GM19351 (cell line): ENCODE measurements around the gene VAV1.
"Not testable (repeated sequence)": the region's sequence is repeated elsewhere in the genome, so short reads cannot be mapped to it uniquely, and the experiment has no call there.

Experiments
- ATAC-seq: cut with Tn5 transposase; IDR thresholded peaks from one replicate; pipeline ENCODE4 v1.9.1; 2021; ENCODE audit warnings: mild to moderate bottlenecking, moderate library complexity; ENCODE audit not compliant: unreplicated experiment

The VAV1 gene

GRCh38 chr19:6736917-6737283 is 35.6 kb upstream of the VAV1 start:
- no peak for ATAC-seq

GRCh38 chr19:6737284-6737872 is 35.1 kb upstream of the VAV1 start, which contains the start of gene GPR108:
GPR108 (minus strand) TSS chr19:6737580; CDS start chr19:6737576, 4 bp downstream.
- ATAC-seq, result peak; percentile 59

- no peak for ATAC-seq
Measured at GRCh38 chr19:6737873-6738786, 34.4 kb upstream of the VAV1 start.

GRCh38 chr19:6738787-6739389 is 33.6 kb upstream of the VAV1 start:
- no peak for ATAC-seq

GRCh38 chr19:6739390-6739882 is 33.1 kb upstream of the VAV1 start, which contains the start of gene TRIP10:
TRIP10 (plus strand) TSS chr19:6739680; CDS start chr19:6739762, 82 bp downstream.
- no peak for ATAC-seq

- ATAC-seq, result no peak
Measured at GRCh38 chr19:6739883-6740588, 32.5 kb upstream of the VAV1 start.

- no peak for ATAC-seq
Measured at GRCh38 chr19:6740589-6741343, 31.7 kb upstream of the VAV1 start.

GRCh38 chr19:6743066-6743465 is 29.4 kb upstream of the VAV1 start:
- ATAC-seq, result no peak

- no peak for ATAC-seq
Measured at GRCh38 chr19:6743714-6744380, 28.7 kb upstream of the VAV1 start.

GRCh38 chr19:6744381-6745301 is 27.9 kb upstream of the VAV1 start:
- ATAC-seq, result no peak

- ATAC-seq, result no peak
Measured at GRCh38 chr19:6745965-6746364, 26.5 kb upstream of the VAV1 start.

GRCh38 chr19:6748543-6748942 is 24.0 kb upstream of the VAV1 start:
- ATAC-seq, result not testable (repeated sequence)

GRCh38 chr19:6750062-6750461 is 22.4 kb upstream of the VAV1 start:
- no peak for ATAC-seq

GRCh38 chr19:6751189-6751588 is 21.3 kb upstream of the VAV1 start:
- ATAC-seq, result no peak

- ATAC-seq, result no peak
Measured at GRCh38 chr19:6752256-6753177, 20.0 kb upstream of the VAV1 start.

GRCh38 chr19:6753178-6754031 is 19.1 kb upstream of the VAV1 start:
- peak; percentile 80 for ATAC-seq

GRCh38 chr19:6754136-6754535 is 18.4 kb upstream of the VAV1 start:
- ATAC-seq, result no peak
